NCI-H69 (cell line): ENCODE measurements around the gene SLC52A3.
"Not testable (repeated sequence)": the region's sequence is repeated elsewhere in the genome, so short reads cannot be mapped to it uniquely, and the experiment has no call there.

Experiments
- DNase-seq: peaks from one replicate; lab custom pipeline; 2025; lab: John Stamatoyannopoulos, UW

Gene SLC52A3

GRCh38 chr20:768426-768978 lies at the start of gene SLC52A3:
TSS of gene SLC52A3 (minus strand) at chr20:768500. CDS start at chr20:765774, 2,726 bp downstream.
- DNase-seq, result peak; percentile 8

GRCh38 chr20:815914-816606 lies 47.8 kb upstream of the SLC52A3 start:
- DNase-seq, result peak; percentile 71

GRCh38 chr20:815226-815625 lies 46.9 kb upstream of the SLC52A3 start:
- no peak for DNase-seq

GRCh38 chr20:813390-813789 lies 45.1 kb upstream of the SLC52A3 start:
- DNase-seq, result no peak

GRCh38 chr20:812435-812814 lies 44.1 kb upstream of the SLC52A3 start:
- not testable (repeated sequence) for DNase-seq

- DNase-seq, result not testable (repeated sequence)
These were observed 43.6 kb upstream of the SLC52A3 start for GRCh38 chr20:811776-812434.

GRCh38 chr20:805713-806112 lies 37.4 kb upstream of the SLC52A3 start:
- peak; percentile 33 for DNase-seq

GRCh38 chr20:801678-802077 lies 33.4 kb upstream of the SLC52A3 start:
- DNase-seq, result no peak

- DNase-seq, result not testable (repeated sequence)
These were observed 31.7 kb upstream of the SLC52A3 start for GRCh38 chr20:800026-800425.

GRCh38 chr20:798746-799145 lies 30.4 kb upstream of the SLC52A3 start:
- not testable (repeated sequence) for DNase-seq

GRCh38 chr20:796921-797320 lies 28.6 kb upstream of the SLC52A3 start:
- DNase-seq, result no peak

- DNase-seq, result no peak
These were observed 23.9 kb upstream of the SLC52A3 start for GRCh38 chr20:792248-792647.

- no peak for DNase-seq
These were observed 22.8 kb upstream of the SLC52A3 start for GRCh38 chr20:791056-791455.

GRCh38 chr20:787825-788224 lies 19.5 kb upstream of the SLC52A3 start:
- DNase-seq, result no peak

GRCh38 chr20:779771-780170 lies 11.5 kb upstream of the SLC52A3 start:
- DNase-seq, result no peak

- DNase-seq, result no peak
These were observed 7.9 kb upstream of the SLC52A3 start for GRCh38 chr20:776165-776564.

GRCh38 chr20:775679-776135 lies 7.4 kb upstream of the SLC52A3 start:
- DNase-seq, result no peak

GRCh38 chr20:774660-775057 lies 6.4 kb upstream of the SLC52A3 start:
- DNase-seq, result no peak

GRCh38 chr20:774016-774659 lies 5.8 kb upstream of the SLC52A3 start:
- no peak for DNase-seq

GRCh38 chr20:772806-773205 lies 4.5 kb upstream of the SLC52A3 start:
- DNase-seq, result no peak

GRCh38 chr20:771741-772464 lies 3.6 kb upstream of the SLC52A3 start:
- DNase-seq, result no peak

- DNase-seq, result no peak
These were observed 2.4 kb upstream of the SLC52A3 start for GRCh38 chr20:770691-771090.
